ENCODE measurements around the gene NFXL1. TPM values are rescaled to one million over a fixed set of nuclear protein-coding genes. Genes with fewer than 3 reads are reported as not detected.

Gene NFXL1
- total RNA-seq, 2 experiments from 2014 or later: 17.9 to 28.4 TPM

DNA sequence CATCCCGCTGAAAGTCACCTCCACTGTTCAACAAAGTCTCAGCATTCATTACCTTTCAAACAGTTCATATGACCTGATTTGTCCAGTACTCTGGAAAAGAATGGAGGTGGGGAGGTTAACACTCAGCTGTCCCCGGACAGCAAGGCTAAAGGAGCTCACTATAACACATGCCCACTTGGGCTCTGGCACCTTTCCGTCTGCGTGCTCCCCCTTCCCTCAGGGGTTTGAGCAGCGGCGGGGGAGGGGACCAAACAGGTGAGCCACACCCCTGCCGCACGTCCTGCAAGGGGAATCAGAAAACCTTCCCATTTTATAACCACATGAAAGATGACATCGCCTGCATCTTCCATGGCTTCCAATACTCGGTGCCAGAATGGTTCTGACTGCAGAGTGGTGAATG, 39.9 kb upstream of the NFXL1 start:
- no peaks in the 10 kb centered on the region for H3K9me2 ChIP-seq (ENCODE audit: insufficient read depth, low read length)
- H3K4me3 ChIP-seq (ENCODE audit: low read depth, low read length, poor library complexity, severe bottlenecking): no peak overlapping the region
- H3K9me3 ChIP-seq (ENCODE audit: low read length): no peaks in the 10 kb centered on the region
- no peak overlapping the region for H3K27ac ChIP-seq (ENCODE audit: low read depth, low read length, poor library complexity, severe bottlenecking)
- TF ChIP-seq, protein P1, sequence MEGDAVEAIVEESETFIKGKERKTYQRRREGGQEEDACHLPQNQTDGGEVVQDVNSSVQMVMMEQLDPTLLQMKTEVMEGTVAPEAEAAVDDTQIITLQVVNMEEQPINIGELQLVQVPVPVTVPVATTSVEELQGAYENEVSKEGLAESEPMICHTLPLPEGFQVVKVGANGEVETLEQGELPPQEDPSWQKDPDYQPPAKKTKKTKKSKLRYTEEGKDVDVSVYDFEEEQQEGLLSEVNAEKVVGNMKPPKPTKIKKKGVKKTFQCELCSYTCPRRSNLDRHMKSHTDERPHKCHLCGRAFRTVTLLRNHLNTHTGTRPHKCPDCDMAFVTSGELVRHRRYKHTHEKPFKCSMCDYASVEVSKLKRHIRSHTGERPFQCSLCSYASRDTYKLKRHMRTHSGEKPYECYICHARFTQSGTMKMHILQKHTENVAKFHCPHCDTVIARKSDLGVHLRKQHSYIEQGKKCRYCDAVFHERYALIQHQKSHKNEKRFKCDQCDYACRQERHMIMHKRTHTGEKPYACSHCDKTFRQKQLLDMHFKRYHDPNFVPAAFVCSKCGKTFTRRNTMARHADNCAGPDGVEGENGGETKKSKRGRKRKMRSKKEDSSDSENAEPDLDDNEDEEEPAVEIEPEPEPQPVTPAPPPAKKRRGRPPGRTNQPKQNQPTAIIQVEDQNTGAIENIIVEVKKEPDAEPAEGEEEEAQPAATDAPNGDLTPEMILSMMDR (conservative IDR thresholded peaks at IDR 0.05; ENCODE audit: low read length): no peak
- no peak for TF ChIP-seq EZH2phosphoT487 (IDR thresholded peaks at IDR 0.05; ENCODE audit: borderline replicate concordance, low read depth, low read length)
- ChIA-PET CTCF (ENCODE audit: unreplicated experiment) (no interaction called here), POLR2A (no interaction called here)
- intact Hi-C loops (cut with micrococcal nuclease; ENCODE audit: unreplicated experiment): no loop called here
- no TSS peak for BruUV-seq (replicated peaks)
- no peak for DNase-seq (ENCODE audit: low spot score)
- no peak overlapping the region for H2AFZ ChIP-seq (ENCODE audit: low read length)
- no peak overlapping the region for H3K4me2 ChIP-seq (ENCODE audit: low read length)
- no peaks in the 10 kb centered on the region for H3K36me3 ChIP-seq (ENCODE audit: insufficient read depth, low read length)
- H3K79me2 ChIP-seq (ENCODE audit: insufficient read depth, low read depth, low read length): no peaks in the 10 kb centered on the region
- H4K20me1 ChIP-seq (ENCODE audit: insufficient read depth, low read length): no peaks in the 10 kb centered on the region
- H3K4me1 ChIP-seq (ENCODE audit: insufficient read depth, low read length, poor library complexity, severe bottlenecking): no peaks in the 10 kb centered on the region

DNA sequence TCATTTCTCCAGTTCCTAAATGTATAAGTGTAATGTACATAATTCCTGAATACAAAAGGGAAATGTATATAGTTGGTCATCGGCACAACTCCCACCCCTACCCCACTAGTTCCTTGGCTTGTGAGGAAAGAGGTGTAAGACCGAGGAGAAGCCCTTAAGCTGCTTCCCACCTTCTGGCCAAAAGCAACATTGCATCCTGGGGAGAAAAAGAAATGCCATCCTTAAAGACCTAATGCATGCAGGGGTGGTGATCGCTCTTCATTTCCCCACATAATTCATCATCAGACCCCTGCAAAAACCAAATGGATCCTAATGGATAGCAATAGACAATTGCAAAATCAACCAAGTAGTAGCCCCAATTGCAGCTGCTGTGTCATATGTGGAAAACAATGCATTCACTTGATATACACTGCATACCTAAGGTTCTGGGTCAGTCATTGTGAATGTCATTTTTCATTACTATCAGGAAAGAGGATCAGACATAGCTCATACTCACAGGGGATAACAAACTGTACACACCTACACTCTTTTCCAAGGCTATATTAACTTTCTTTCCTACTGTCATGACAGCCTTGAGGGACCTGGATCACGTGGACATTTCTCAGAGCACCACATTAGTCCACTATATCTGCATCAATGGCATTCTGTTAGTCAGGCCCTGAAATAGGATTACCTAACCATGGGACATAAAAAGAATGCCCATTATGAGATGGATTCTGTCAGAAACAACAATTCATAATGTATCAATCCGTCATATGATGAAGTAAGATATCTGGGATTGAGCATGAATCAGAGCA, 31.7 kb upstream of the NFXL1 start:
- H3K79me2 ChIP-seq (ENCODE audit: insufficient read depth, low read depth, low read length): no peaks in the 10 kb centered on the region
- no peak for TF ChIP-seq EZH2phosphoT487 (IDR thresholded peaks at IDR 0.05; ENCODE audit: borderline replicate concordance, low read depth, low read length)
- TF ChIP-seq, protein P1 (conservative IDR thresholded peaks at IDR 0.05; ENCODE audit: low read length): peak; percentile 26; the same call in 1 of the 2 replicates

More for the DNA sequence above, 31.7 kb upstream of the NFXL1 start:
- ChIA-PET POLR2A (interaction anchor here (1.0 kb wide), 1 partner anchor 260 kb away, joined by 3 read pairs; no protein-coding TSS in a partner anchor), CTCF (ENCODE audit: unreplicated experiment) (no interaction called here)
- no peak overlapping the region for H3K27ac ChIP-seq (ENCODE audit: low read depth, low read length, poor library complexity, severe bottlenecking)
- intact Hi-C loops (cut with micrococcal nuclease; ENCODE audit: unreplicated experiment): no loop called here
- H3K9me2 ChIP-seq (ENCODE audit: insufficient read depth, low read length): no peaks in the 10 kb centered on the region
- no peak overlapping the region for H2AFZ ChIP-seq (ENCODE audit: low read length)
- DNase-seq (ENCODE audit: low spot score): no peak
- no peaks in the 10 kb centered on the region for H3K4me1 ChIP-seq (ENCODE audit: insufficient read depth, low read length, poor library complexity, severe bottlenecking)
- no peak overlapping the region for H3K4me2 ChIP-seq (ENCODE audit: low read length)
- H3K9me3 ChIP-seq (ENCODE audit: low read length): no peaks in the 10 kb centered on the region
- H3K4me3 ChIP-seq (ENCODE audit: low read depth, low read length, poor library complexity, severe bottlenecking): no peak overlapping the region
- no peaks in the 10 kb centered on the region for H4K20me1 ChIP-seq (ENCODE audit: insufficient read depth, low read length)
- no peaks in the 10 kb centered on the region for H3K36me3 ChIP-seq (ENCODE audit: insufficient read depth, low read length)
- no TSS peak for BruUV-seq (replicated peaks)
